Uterus (tissue), 2 donors: Measurements from ENCODE around the gene RALGPS1.

Experiments used
- POLR2A ChIP-seq, 2 donors: fragments of 450-650 bp; IDR thresholded peaks; one replicate each; pipeline ENCODE4 v1.6.1; 2016; ENCODE audit warnings: antibody characterized with exemption in 2 of 2, mild to moderate bottlenecking in 1 of 2, moderate library complexity in 1 of 2
- TF ChIP-seq, protein P1 (sequence below), 4 experiments: fragments of 200-600 bp in 2 of 4; fragments of 450-650 bp in 2 of 4; sonication (generic) in 2 of 4; IDR thresholded peaks; one replicate each; pipeline ENCODE4 v1.5.1; 2016 to 2019; ENCODE audit warnings: antibody characterized with exemption in 4 of 4, mild to moderate bottlenecking in 2 of 4, moderate library complexity in 1 of 4

DNA sequence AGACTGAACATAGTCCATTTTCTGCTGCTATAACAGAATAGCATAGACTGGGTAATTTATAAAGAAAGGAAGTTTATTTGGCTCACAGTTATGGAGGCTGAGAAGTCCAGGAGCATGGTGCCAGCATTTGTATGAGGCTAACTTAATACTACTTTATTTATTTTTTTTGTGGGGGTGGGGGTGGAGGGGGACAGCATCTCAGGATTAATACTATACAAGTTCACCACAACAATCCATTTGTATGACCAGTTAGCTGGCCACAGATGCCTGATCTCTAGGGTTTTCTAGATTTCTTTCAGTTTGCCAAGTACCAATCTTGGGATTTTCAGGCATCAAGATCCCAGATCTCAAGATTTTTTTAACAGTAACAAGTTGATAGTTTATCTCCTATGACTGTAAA is 187.6 kb downstream of the RALGPS1 start:
- TF ChIP-seq POLR2A (IDR thresholded peaks at IDR 0.05), result no peak
- TF ChIP-seq, protein P1, sequence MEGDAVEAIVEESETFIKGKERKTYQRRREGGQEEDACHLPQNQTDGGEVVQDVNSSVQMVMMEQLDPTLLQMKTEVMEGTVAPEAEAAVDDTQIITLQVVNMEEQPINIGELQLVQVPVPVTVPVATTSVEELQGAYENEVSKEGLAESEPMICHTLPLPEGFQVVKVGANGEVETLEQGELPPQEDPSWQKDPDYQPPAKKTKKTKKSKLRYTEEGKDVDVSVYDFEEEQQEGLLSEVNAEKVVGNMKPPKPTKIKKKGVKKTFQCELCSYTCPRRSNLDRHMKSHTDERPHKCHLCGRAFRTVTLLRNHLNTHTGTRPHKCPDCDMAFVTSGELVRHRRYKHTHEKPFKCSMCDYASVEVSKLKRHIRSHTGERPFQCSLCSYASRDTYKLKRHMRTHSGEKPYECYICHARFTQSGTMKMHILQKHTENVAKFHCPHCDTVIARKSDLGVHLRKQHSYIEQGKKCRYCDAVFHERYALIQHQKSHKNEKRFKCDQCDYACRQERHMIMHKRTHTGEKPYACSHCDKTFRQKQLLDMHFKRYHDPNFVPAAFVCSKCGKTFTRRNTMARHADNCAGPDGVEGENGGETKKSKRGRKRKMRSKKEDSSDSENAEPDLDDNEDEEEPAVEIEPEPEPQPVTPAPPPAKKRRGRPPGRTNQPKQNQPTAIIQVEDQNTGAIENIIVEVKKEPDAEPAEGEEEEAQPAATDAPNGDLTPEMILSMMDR (IDR thresholded peaks at IDR 0.05), result no peak
